H1 (cell line): ENCODE measurements around the gene KCNMA1. TPM values are rescaled to one million over a fixed set of nuclear protein-coding genes. Genes with fewer than 3 reads are reported as not detected.

ENCODE experiments used
- CTCF ChIA-PET: fragments of 300-600 bp; sonication (Branson Sonifier 250); formaldehyde crosslinking; loops from one replicate; lab custom pipeline; 2021; ENCODE audit not compliant: partially characterized antibody; lab: Charles Lee
- POLR2A ChIA-PET: fragments of 300-600 bp; sonication (Branson Sonifier 250); formaldehyde crosslinking; loops from one replicate; lab custom pipeline; 2021; ENCODE audit warnings: inconsistent platforms; ENCODE audit not compliant: partially characterized antibody; lab: Charles Lee
- DNase-seq, 2 experiments: peaks; one replicate each; pipeline versions ENCODE4 v3.0.0 to v3.0.0-alpha.2; 2010 to 2022; ENCODE audit warnings: low spot score in 2 of 2, low read depth in 1 of 2, mixed read lengths in 1 of 2
- FAIRE-seq: peaks from 2 replicates; lab custom pipeline; 2011; peaks lifted over from hg19 to GRCh38; lab: Jason Lieb, UNC
- H2AFZ ChIP-seq: 2 replicates; pipeline ENCODE4 v1.8.1; 2012; ENCODE audit warnings: low read length, inconsistent platforms
- H2AK5ac ChIP-seq: 2 replicates; pipeline ENCODE4 v1.6.1; 2013; ENCODE audit warnings: low read depth, low read length
- H2BK120ac ChIP-seq: replicated peaks from 2 replicates; pipeline ENCODE3; 2013; ENCODE audit warnings: low read depth, low read length, inconsistent platforms
- H2BK12ac ChIP-seq: 2 replicates; pipeline ENCODE4 v1.6.1; 2013; ENCODE audit warnings: low read depth, low read length
- H2BK15ac ChIP-seq: 2 replicates; pipeline ENCODE4 v1.6.1; 2013; ENCODE audit warnings: low read length
- H2BK20ac ChIP-seq: 2 replicates; pipeline ENCODE4 v1.6.1; 2013; ENCODE audit warnings: low read length
- H2BK5ac ChIP-seq: 2 replicates; pipeline ENCODE4 v1.6.1; 2013; ENCODE audit warnings: low read depth, low read length
- H3K14ac ChIP-seq: 2 replicates; pipeline ENCODE4 v1.6.1; 2013; ENCODE audit warnings: inconsistent platforms; ENCODE audit not compliant: insufficient read length
- H3K18ac ChIP-seq: 2 replicates; pipeline ENCODE4 v1.6.1; 2013; ENCODE audit warnings: low read length; ENCODE audit errors: extremely low read depth
- H3K23ac ChIP-seq: 2 replicates; pipeline ENCODE4 v1.6.1; 2013; ENCODE audit warnings: inconsistent platforms; ENCODE audit not compliant: insufficient read length
- H3K23me2 ChIP-seq: 2 replicates; pipeline ENCODE4 v1.6.1; 2013; ENCODE audit warnings: low read depth, low read length
- H3K27ac ChIP-seq: 2 replicates; pipeline ENCODE4 v1.6.1; 2011; ENCODE audit warnings: low read depth, low read length, inconsistent platforms
- H3K27me3 ChIP-seq, 4 experiments: replicated peaks in 1 of 4; 1 replicate in 1 of 4; 2 replicates in 3 of 4; pipeline versions ENCODE4 v1.6.1 to v1.8.1; 2011 to 2013; ENCODE audit warnings: low read length in 3 of 4, mild to moderate bottlenecking in 3 of 4, inconsistent platforms in 2 of 4, mixed read lengths in 2 of 4, moderate library complexity in 1 of 4; ENCODE audit not compliant: control insufficient read depth in 3 of 4, insufficient read depth in 3 of 4; ENCODE audit errors: extremely low read depth in 1 of 4
- H3K36me3 ChIP-seq, 4 experiments: 2 replicates each; pipeline versions ENCODE4 v1.6.1 to v1.8.1; 2011 to 2013; ENCODE audit warnings: mild to moderate bottlenecking in 4 of 4, low read length in 3 of 4, moderate library complexity in 2 of 4, control low read depth in 1 of 4, inconsistent platforms in 1 of 4; ENCODE audit not compliant: insufficient read depth in 4 of 4, control insufficient read depth in 2 of 4
- H3K4ac ChIP-seq: replicated peaks from 2 replicates; pipeline ENCODE3; 2013; ENCODE audit warnings: low read length, low read depth, mixed read lengths, inconsistent platforms; ENCODE audit not compliant: insufficient read length
- H3K4me1 ChIP-seq, 4 experiments: replicated peaks in 1 of 4; 1 replicate in 1 of 4; 2 replicates in 3 of 4; pipeline versions ENCODE4 v1.6.1 to v1.8.1; 2011 to 2013; ENCODE audit warnings: low read length in 3 of 4, inconsistent platforms in 2 of 4, mixed read lengths in 1 of 4; ENCODE audit not compliant: insufficient read depth in 4 of 4, control insufficient read depth in 3 of 4
- H3K4me2 ChIP-seq, 2 experiments: 2 replicates each; pipeline versions ENCODE4 v1.6.1 to v1.8.1; 2011 to 2013; ENCODE audit warnings: low read depth in 2 of 2, low read length in 2 of 2, control low read depth in 1 of 2, inconsistent platforms in 1 of 2, mild to moderate bottlenecking in 1 of 2; ENCODE audit not compliant: insufficient read depth in 1 of 2
- H3K4me3 ChIP-seq, 4 experiments: fragments of 200-600, 300-600 bp in 1 of 4; sonication (generic), shearing (Covaris generic), sonication (Bioruptor Twin) in 1 of 4; 2 replicates each; pipeline versions ENCODE4 v1.5.1 to v1.8.1; 2011 to 2016; ENCODE audit warnings: low read length in 4 of 4, low read depth in 3 of 4, control low read depth in 2 of 4, inconsistent platforms in 2 of 4, mild to moderate bottlenecking in 2 of 4, mixed read lengths in 1 of 4, moderate library complexity in 1 of 4; ENCODE audit not compliant: insufficient read depth in 2 of 4; ENCODE audit errors: extremely low read depth in 1 of 4
- H3K56ac ChIP-seq: replicated peaks from 2 replicates; pipeline ENCODE3; 2013; ENCODE audit warnings: low read depth, mild to moderate bottlenecking, mixed read lengths, low read length, inconsistent platforms; ENCODE audit not compliant: insufficient read length
- H3K79me1 ChIP-seq: 2 replicates; pipeline ENCODE4 v1.6.1; 2013; ENCODE audit warnings: low read depth, low read length, control low read depth
- H3K79me2 ChIP-seq, 2 experiments: 2 replicates each; pipeline versions ENCODE4 v1.6.1 to v1.8.1; 2012 to 2013; ENCODE audit warnings: low read length in 2 of 2, mild to moderate bottlenecking in 2 of 2, inconsistent platforms in 1 of 2; ENCODE audit not compliant: insufficient read depth in 2 of 2, control insufficient read depth in 1 of 2
- H3K9ac ChIP-seq, 4 experiments: replicated peaks in 1 of 4; 1 replicate in 1 of 4; 2 replicates in 3 of 4; pipeline versions ENCODE4 v1.6.1 to v1.8.1; 2011 to 2013; ENCODE audit warnings: low read depth in 3 of 4, low read length in 3 of 4, control low read depth in 2 of 4, mild to moderate bottlenecking in 2 of 4, moderate library complexity in 2 of 4, inconsistent platforms in 1 of 4; ENCODE audit errors: extremely low read depth in 1 of 4
- H3K9me3 ChIP-seq, 2 experiments: 2 replicates each; pipeline versions ENCODE4 v1.6.1 to v1.8.1; 2012 to 2013; ENCODE audit warnings: mild to moderate bottlenecking in 2 of 2, moderate library complexity in 2 of 2, control low read depth in 1 of 2, inconsistent platforms in 1 of 2, low read depth in 1 of 2, low read length in 1 of 2, mixed read lengths in 1 of 2; ENCODE audit not compliant: insufficient read depth in 2 of 2
- H4K20me1 ChIP-seq, 2 experiments: replicated peaks in 1 of 2; 2 replicates each; pipeline versions ENCODE3 to v1.8.1; 2011 to 2013; ENCODE audit warnings: inconsistent platforms in 2 of 2, low read length in 2 of 2, mild to moderate bottlenecking in 1 of 2; ENCODE audit not compliant: insufficient read depth in 2 of 2, control insufficient read depth in 1 of 2
- H4K5ac ChIP-seq: 2 replicates; pipeline ENCODE4 v1.6.1; 2013; ENCODE audit warnings: low read length, low read depth, mixed read lengths, inconsistent platforms; ENCODE audit not compliant: insufficient read length
- H4K8ac ChIP-seq: 2 replicates; pipeline ENCODE4 v1.8.0; 2013; ENCODE audit warnings: mild to moderate bottlenecking, moderate library complexity, low read length, inconsistent platforms; ENCODE audit not compliant: insufficient read depth; ENCODE audit errors: extremely low read depth
- H4K91ac ChIP-seq: replicated peaks from 2 replicates; pipeline ENCODE3; 2013; ENCODE audit warnings: low read length, mixed read lengths, inconsistent platforms; ENCODE audit not compliant: insufficient read length
- CHD1 ChIP-seq: IDR thresholded peaks from 2 replicates; pipeline ENCODE4 v1.6.1; 2012; ENCODE audit warnings: low read depth, low read length, improper control_type of control experiment
- CTCF ChIP-seq, 3 experiments: IDR thresholded peaks; 1 replicate in 2 of 3; 2 replicates in 1 of 3; pipeline versions ENCODE4 v1.5.1 to v1.6.1; 2011; ENCODE audit warnings: low read length in 3 of 3, mild to moderate bottlenecking in 3 of 3, inconsistent platforms in 2 of 3, low read depth in 1 of 3, moderate library complexity in 1 of 3; ENCODE audit not compliant: insufficient read depth in 1 of 3; ENCODE audit errors: control extremely low read depth in 1 of 3
- E2F6 ChIP-seq: IDR thresholded peaks from 2 replicates; pipeline ENCODE4 v1.6.1; 2012; ENCODE audit warnings: inconsistent platforms
- JUN ChIP-seq: IDR thresholded peaks from 2 replicates; pipeline ENCODE4 v1.6.1; 2011; ENCODE audit warnings: low read depth, mild to moderate bottlenecking, improper control_type of control experiment, low read length
- MAFK ChIP-seq: IDR thresholded peaks from 2 replicates; pipeline ENCODE4 v1.6.1; 2012; ENCODE audit warnings: low read depth, mild to moderate bottlenecking, improper control_type of control experiment, low read length
- NRF1 ChIP-seq: IDR thresholded peaks from 2 replicates; pipeline ENCODE4 v1.6.1; 2011; ENCODE audit warnings: mild to moderate bottlenecking, low read depth, low read length, improper control_type of control experiment
- POLR2AphosphoS5 ChIP-seq: IDR thresholded peaks from 2 replicates; pipeline ENCODE4 v1.6.1; 2011; ENCODE audit warnings: low read depth, low read length
- RBBP5 ChIP-seq: IDR thresholded peaks from 2 replicates; pipeline ENCODE4 v1.7.1; 2012; ENCODE audit warnings: low read depth, mild to moderate bottlenecking, inconsistent platforms, low read length, moderate library complexity, borderline replicate concordance
- TAF1 ChIP-seq: IDR thresholded peaks from 2 replicates; pipeline ENCODE4 v1.6.1; 2011; ENCODE audit warnings: mild to moderate bottlenecking, low read depth, low read length
- TBP ChIP-seq: IDR thresholded peaks from 2 replicates; pipeline ENCODE4 v1.6.1; 2011; ENCODE audit warnings: low read depth, low read length, improper control_type of control experiment
- WGBS, 2 experiments: shearing (Covaris generic) in 1 of 2; methylation state at CpG; one replicate each; pipeline versions ENCODE4 v1.1.6 to v1.1.7; 2013 to 2015; ENCODE audit warnings: low lambda C conversion rate in 2 of 2, mixed read lengths in 2 of 2, inconsistent platforms in 1 of 2, low coverage in 1 of 2, missing lambda C conversion rate in 1 of 2; ENCODE audit not compliant: insufficient replicate concordance in 2 of 2, insufficient coverage in 1 of 2, insufficient read length in 1 of 2; ENCODE audit errors: extremely low coverage in 1 of 2, missing lambda C conversion rate in 1 of 2; 5-methylcytosine and 5-hydroxymethylcytosine counted together
- polyA plus RNA-seq, 7 experiments: library from polyadenylated mRNA; depleted of rRNA in 3 of 7; stranded (reverse) in 5 of 7; unstranded in 2 of 7; fragments of >200 nt in 5 of 7; fragments of 200-250 nt in 2 of 7; gene quantifications; 1 replicate in 5 of 7; 2 replicates in 1 of 7; 4 replicates in 1 of 7; pipeline versions ENCODE4 v1.2.1 to v1.2.3, GENCODE V29; 2011 to 2013; ENCODE audit warnings: missing spikeins in 2 of 7, mixed read lengths in 2 of 7
- total RNA-seq: library from RNA; stranded (reverse); fragmentation: NEBNext Ultra II Directional; extraction: Animal tissue kit (Norgen Biotek cat#: 25700); gene quantifications from 2 replicates; pipeline ENCODE4 v1.2.1, GENCODE V29; 2021

The KCNMA1 gene
- total and polyA plus RNA-seq, 2 of the 8 experiments (the other 6 are each of a cell fraction or from before 2014, with no cell fraction given), result 10.2 to 11.1 TPM

- no peak overlapping the region for H2BK120ac ChIP-seq
- no peak overlapping the region for H2BK20ac ChIP-seq
- H3K9ac ChIP-seq, result no peak overlapping the region
- H4K20me1 ChIP-seq, result no peaks in the 10 kb centered on the region
- no peaks in the 10 kb centered on the region for H3K9me3 ChIP-seq
- H2BK12ac ChIP-seq, result no peak overlapping the region
- H3K23me2 ChIP-seq, result no peaks in the 10 kb centered on the region
- no peak overlapping the region for H2AK5ac ChIP-seq
- POLR2A ChIA-PET, result interaction anchor here (1.4 kb wide), 1 partner anchor 9 kb away, joined by 4 read pairs; no protein-coding TSS in a partner anchor
- no peak for FAIRE-seq
- no peak overlapping the region for H2AFZ ChIP-seq
- no peak overlapping the region for H4K8ac ChIP-seq
- H3K4ac ChIP-seq, result no peak overlapping the region
- no peak overlapping the region for H4K5ac ChIP-seq
- no peak overlapping the region for H3K14ac ChIP-seq
- H4K91ac ChIP-seq, result peak overlapping the region; percentile 44
- H3K18ac ChIP-seq, result no peak overlapping the region
- no peak overlapping the region for H3K27ac ChIP-seq
- no peaks in the 10 kb centered on the region for H3K4me1 ChIP-seq
- no peak overlapping the region for H2BK15ac ChIP-seq
- no peak overlapping the region for H3K56ac ChIP-seq
- H3K27me3 ChIP-seq, result no peaks in the 10 kb centered on the region
- WGBS, 2 experiments, result 86% methylated on average over 14 of the region's 14 CpGs; no CpG with 5 or more reads in 1 of the 2 experiments
- CTCF ChIA-PET, result interaction anchor here (1.1 to 7.4 kb wide), 7 partner anchors 9 to 242 kb away, joined by 3 to 38 read pairs (median 5); no protein-coding TSS in a partner anchor
- H3K36me3 ChIP-seq, result no peaks in the 10 kb centered on the region
- no peak overlapping the region for H3K23ac ChIP-seq
- no peak overlapping the region for H3K4me2 ChIP-seq
- H3K79me2 ChIP-seq, result no peaks in the 10 kb centered on the region
- no peak for DNase-seq
- no peak overlapping the region for H2BK5ac ChIP-seq
- H3K4me3 ChIP-seq, result no peak overlapping the region
- H3K79me1 ChIP-seq, result no peaks in the 10 kb centered on the region
- TF ChIP-seq MAFK, result no peak
- TF ChIP-seq CHD1, result no peak
- TF ChIP-seq TBP, result no peak
- no peak for TF ChIP-seq TAF1
- TF ChIP-seq POLR2AphosphoS5, result no peak
- no peak for TF ChIP-seq E2F6
- no peak for TF ChIP-seq NRF1
- no peak for TF ChIP-seq JUN
- no peak for TF ChIP-seq CTCF (IDR thresholded peaks at IDR 0.05; ENCODE audit: control extremely low read depth in 1 of 3, insufficient read depth in 1 of 3, low read depth in 1 of 3, low read length in 3 of 3)
- TF ChIP-seq RBBP5, result no peak
Measured at GRCh38 chr10:77416311-77417135, 221.1 kb downstream of the KCNMA1 start.
